ENCODE data around the gene SPX.

GRCh38 chr12:21526053-21526452 is at the start of gene SPX:
- no peak for TF ChIP-seq EZH2 (IDR thresholded peaks at IDR 0.05)
- no peak for TF ChIP-seq POLR2AphosphoS5 (IDR thresholded peaks at IDR 0.05; ENCODE audit: borderline replicate concordance, low read depth, low read length)
- TF ChIP-seq FOXP2 (optimal IDR thresholded peaks at IDR 0.05; ENCODE audit: control extremely low read depth, extremely low read length, insufficient read depth), result no peak
